Hematopoietic multipotent progenitor cell treated with erythropoietin and hydrocortisone succinate and interleukin-3 and kit ligand, for 8 days (in vitro differentiated cells): ENCODE measurements around the gene PRRC2C.
"Not testable (repeated sequence)": the region's sequence is repeated elsewhere in the genome, so short reads cannot be mapped to it uniquely, and the experiment has no call there.

Experiments used
- DNase-seq: peaks from one replicate; pipeline ENCODE4 v3.0.0-alpha.2; 2015

PRRC2C gene

GRCh38 chr1:171485375-171486047, at the start of gene PRRC2C:
TSS of gene PRRC2C (plus strand) at chr1:171485530. CDS start at chr1:171512089, 26,559 bp downstream.
- DNase-seq = peak; percentile 98

DNA sequence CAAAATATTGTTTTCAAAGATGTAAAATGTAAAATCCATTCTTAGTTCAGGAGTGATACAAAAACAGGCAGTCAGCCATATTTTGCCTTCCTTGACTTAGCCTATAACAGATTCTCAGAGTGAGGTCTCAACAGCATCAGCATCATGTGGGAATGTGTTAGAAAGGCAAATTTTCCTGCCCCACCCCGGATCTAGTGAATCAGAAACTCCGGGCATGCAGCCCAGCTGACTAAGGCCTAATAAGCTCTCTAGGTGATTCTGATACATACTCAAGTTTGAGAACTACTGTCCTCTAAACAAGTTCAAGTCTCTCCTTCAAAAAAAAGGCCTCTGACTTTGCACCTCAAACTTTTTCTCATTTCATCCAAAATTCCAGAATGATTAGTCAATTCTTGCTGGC, 46.9 kb upstream of the PRRC2C start:
- no peak for DNase-seq

DNA sequence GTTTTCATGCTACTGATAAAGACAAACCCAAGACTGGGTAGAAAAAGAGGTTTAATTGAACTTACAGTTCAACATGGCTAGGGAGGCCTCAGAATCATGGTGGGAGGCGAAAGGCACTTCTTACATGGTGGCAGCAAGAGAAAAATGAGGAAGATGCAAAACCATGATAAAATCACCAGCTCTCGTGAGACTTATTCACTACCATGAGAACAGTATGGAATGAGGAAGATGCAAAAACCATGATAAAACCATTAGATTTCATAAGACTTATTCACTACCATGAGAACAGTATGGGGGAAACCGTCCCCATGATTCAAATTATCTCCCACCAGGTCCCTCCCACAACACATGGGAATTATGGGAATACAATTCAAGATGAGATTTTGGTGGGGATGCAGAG, 45.1 kb upstream of the PRRC2C start:
- not testable (repeated sequence) for DNase-seq

- not testable (repeated sequence) for DNase-seq
Observed at GRCh38 chr1:171441278-171441895, 43.9 kb upstream of the PRRC2C start.

DNA sequence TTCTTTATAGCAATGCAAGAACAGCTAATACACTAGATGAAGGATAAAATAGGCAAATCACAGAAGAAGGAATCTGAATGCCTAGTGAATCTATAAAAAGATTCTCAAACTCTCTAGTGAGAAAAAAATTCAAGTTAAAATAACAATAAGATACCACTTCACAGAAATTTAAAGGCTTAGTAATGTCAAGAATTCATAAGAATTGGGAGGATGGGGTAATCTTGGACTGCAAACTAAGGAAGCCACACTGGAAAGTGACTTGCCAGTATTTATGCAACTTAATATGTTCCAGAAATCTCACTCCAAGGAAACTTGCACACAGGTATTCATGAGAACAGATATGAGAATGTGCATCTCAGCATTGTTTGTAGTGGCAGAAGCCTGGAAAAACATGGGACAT, 38.9 kb upstream of the PRRC2C start:
- DNase-seq = no peak

DNA sequence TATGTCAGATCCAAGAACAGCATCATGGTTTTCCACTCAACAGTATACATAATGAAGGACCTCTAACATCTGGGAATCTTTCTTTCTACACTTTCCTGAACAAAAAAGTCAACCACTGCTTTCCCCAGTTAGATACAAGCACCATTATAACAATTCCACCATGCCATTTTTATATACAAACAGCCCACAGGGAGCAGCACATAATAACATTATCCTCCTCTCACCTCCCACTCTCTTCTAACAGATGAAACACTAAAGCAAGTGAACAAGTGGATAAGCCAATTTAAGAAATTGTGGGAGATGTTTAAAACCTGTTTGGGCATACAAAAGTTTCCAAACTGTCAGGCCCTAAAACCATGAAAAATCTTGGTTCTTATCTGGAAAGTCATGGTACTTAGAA, 29.4 kb upstream of the PRRC2C start:
- no peak for DNase-seq

DNA sequence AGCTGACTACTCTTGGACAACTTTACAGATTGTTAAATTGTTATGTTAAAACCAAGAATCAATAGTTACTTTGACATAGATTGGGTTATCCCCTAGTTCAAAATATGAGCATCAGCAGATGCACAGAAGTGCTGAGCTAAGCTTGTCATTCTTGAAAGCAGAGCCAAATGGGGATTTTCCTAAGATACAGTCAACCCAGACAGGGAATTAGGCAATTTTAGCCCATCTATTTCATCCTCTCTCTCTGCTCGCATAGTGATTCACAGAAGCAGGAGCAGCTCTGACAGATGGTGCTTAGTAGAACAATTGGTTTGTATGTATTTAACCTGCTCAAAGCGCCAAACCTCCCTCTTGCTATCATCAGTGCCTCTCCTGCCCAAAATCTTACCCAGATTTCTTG, 27.9 kb upstream of the PRRC2C start:
- DNase-seq = no peak

GRCh38 chr1:171460018-171460620, 25.2 kb upstream of the PRRC2C start:
- DNase-seq = no peak

DNA sequence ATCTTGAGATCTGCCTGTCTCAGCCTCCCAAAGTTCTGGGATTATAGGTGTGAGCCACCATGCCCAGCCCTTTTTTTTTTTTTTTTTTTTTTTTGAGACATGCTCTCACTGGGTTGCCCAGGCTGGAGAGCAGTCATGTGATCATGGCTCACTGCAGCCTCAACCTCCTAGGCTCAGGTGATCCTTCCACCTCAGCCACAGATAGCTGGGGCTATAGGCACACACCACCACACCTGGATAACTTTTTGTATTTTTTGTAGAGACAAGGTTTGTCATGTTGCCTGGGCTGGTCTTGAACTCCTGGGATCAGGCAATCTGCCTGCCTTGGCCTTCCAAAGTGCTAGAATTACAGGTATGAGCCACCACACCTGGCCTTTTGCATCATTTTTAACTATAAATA, 17.7 kb upstream of the PRRC2C start:
- DNase-seq = no peak

DNA sequence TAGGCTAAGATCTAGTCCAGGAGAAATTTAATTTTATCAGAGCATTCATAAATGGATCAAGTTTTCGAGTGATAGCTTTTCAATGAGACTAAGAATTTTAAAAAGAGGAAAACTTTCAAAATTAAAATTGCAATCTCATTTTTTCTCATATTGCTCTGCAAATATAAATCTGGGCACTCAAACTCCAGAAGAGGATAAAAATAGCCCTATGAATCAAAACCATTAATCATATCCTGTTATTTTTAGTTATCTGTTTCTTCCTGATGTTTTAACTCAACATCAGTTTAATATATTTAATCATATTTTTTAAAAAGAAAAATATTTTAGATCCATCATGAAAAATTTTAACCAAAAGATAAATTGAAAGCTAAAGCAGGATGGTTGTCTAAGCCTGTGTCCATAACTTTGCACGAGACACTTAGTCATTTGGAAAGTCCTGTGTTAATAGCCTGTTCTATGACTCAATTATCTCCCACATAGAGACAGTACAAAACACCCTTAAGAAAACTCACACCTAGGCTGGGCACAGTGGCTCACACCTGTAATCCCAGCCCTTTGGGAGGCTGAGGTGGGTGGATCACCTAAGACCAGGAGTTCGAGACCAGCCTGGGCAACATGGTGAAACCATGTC, 17.1 kb upstream of the PRRC2C start:
- DNase-seq = no peak

DNA sequence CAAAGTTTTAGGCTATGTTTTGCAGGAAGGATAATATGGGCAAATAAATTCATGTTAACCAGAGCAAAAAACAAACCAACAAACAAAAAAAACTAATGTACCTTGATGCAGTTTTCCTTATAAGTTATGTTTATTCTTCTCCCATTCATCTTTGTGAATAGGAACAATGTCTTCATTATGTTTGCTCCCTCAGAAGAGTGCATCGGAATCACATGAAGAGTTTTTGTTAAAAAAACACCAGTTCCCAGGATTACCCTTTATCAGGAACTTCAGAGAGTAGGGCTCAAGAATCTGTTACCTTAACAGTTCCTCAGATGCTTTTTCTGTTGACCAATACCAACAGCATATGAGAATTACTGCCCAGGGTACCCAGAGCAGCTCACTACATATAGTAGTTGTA, 14.6 kb upstream of the PRRC2C start:
- DNase-seq = no peak

GRCh38 chr1:171472183-171472647, 13.1 kb upstream of the PRRC2C start:
- no peak for DNase-seq

DNA sequence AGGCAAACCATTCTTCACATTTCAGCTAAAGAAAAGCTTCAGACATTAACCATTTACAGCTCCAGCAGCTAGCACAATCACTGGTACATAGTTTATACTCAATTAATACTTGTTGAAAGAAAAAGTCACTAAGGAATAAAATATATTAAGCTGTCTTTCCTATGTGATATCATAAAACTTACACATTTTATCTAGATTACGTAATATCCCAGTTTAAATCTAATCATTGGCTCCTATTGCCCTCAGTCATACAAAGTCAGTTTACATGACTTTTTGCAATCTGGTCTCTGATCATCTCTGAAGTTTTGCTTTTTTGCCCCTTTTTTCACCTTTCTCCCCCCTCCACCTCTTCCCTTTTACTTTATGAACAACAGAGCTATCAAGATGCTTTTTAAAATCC, 8.5 kb upstream of the PRRC2C start:
- no peak for DNase-seq

GRCh38 chr1:171477804-171478203, 7.5 kb upstream of the PRRC2C start:
- DNase-seq = no peak

DNA sequence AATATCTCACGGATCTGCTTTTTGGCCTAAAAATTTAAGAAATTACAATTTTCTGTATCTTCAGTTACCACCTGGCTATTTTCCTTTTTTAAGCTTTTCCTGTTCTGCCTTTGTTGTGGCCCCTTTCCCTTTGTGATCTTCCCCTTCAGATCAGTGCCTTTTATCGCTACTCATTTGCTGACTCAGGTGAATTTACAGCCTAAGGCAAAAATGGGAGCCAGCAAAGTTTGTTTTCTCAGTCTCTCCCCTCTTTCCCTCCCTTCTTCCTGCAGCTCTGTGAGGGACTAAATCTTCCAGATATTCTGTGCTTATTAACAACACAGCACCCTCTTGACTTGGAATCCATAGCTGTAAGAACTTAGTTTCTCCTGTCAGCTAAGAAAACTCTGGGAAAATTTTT, 5.3 kb upstream of the PRRC2C start:
- no peak for DNase-seq

GRCh38 chr1:171484760-171485374, 463 bp upstream of the PRRC2C start:
- no peak for DNase-seq

DNA sequence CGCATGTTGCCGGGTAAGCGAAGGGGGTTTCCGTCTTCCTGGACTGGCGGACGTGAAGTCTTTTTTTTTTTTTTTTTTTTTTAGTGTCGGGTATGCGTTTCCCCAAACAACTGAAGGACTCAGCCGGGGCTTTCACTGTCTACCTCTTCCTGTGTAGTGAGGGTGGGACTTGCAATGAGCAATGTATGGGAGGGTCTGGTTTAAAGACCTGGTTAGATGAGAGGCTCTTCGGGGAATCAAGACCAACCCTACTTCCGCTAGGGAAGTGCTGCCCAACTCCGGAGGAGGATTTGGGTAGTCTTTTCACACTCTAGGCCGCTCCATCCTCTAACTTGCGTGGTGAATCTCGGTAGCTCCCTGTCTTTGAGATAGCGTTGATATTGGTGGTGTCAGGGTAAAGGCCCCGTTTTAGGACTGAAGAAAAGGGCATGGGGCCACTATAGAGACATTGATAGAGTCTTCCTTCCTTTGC, 754 bp downstream of the PRRC2C start:
- peak; percentile 68 for DNase-seq

DNA sequence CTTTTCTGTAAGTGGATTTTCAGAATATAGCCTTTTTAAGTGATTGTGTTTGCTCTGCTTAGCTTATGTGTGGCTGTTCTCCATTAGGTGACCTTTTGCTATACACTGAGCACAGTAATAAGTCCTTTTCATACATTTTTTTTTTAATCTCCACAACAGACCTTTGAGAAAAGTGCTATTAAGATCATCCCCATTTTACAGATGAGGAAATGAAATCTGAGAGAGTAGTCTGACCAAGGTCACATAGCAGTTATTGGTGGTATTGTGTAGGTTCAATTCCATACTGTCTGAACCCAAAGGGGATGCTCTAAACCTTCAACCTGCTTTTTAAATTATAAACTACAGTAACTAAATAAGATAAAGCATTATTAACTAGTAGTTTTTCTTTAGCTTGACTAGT, 1.7 kb downstream of the PRRC2C start:
- no peak for DNase-seq

DNA sequence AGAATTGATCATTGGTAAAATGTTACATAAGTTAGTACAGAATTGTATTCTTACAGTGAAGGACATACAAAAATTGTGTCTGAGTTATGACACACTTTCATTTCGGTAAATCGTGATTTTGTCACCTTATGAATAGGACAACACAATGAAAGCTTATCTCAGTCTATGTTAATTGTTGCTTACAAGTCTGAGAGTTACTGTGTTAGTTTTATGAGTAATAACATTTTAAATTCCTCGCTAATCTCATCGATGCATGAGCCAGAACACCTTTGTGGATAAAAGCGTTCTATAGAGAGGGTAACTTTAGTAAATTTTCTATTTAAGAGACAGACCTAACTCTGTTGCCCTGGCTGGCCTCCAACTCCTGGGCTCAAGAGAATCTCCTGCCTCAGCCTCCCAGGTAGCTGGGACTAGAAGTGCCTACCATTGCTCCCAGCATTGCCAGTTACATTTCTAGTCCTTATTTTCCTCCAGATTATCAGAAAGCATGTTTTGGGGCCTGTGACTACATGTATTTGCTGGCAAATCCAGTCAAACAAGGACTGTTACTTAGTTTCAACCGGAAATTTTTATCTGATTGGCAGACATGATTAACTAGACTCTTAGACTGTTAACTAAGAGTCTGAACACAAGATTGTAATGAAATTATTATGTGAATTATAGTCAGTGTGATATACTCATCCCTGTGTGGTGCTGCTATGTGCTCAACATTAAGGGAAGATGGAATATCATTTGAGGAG, 3.0 kb downstream of the PRRC2C start:
- DNase-seq = peak; percentile 20

GRCh38 chr1:171494076-171494475, 8.7 kb downstream of the PRRC2C start:
- DNase-seq = no peak

DNA sequence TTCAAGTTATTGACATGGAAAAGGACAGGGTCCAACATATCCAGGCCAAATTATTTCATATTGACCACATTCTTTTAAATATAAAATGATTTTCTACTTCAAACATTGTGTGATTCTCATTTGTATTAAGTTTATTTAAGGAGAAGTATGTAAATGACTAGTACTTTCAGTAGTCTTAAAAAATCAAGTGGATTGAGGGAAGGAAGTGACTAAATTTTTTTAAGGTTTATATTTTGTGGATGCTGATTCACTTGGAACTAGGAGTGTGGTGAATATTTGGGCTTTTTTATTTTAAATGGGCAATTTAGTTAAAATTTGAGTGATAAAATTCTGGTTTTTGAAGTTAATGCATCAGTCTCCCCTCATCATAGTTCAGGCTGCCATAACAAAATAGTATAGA, 10.1 kb downstream of the PRRC2C start:
- DNase-seq = no peak

DNA sequence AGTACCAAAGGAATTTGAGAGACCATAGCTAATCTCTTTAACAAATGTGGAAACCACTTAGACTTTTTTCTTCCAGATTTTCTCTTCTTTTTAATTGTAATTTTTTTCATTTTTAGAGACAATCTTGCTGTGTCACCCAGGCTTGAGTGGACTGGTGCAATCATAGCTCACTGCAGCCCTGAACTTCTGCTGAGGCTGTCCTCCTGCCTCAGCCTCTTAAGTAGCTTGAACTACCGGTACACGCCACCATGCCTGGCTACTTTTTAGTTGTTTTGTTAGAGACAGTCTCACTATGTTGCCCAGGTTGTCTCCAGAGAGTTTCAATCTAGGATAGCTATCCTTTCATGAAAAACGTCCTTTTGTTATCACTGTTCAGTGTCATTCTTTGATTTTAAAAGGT, 15.0 kb downstream of the PRRC2C start:
- DNase-seq = no peak

GRCh38 chr1:171500803-171501202, 15.5 kb downstream of the PRRC2C start:
- DNase-seq = no peak
